Vein endothelial cell (primary cell): ENCODE data around the gene JPH3. TPM values are rescaled to one million over a fixed set of nuclear protein-coding genes. Genes with fewer than 3 reads are reported as not detected.

Source experiments
- total RNA-seq: library from RNA; depleted of rRNA; stranded (reverse); fragments of >200 nt; gene quantifications from 2 replicates; pipeline ENCODE4 v1.2.3, GENCODE V29; 2012

Gene JPH3
- total RNA-seq: 0.48 and 0.65 TPM in 2 replicates

DNA sequence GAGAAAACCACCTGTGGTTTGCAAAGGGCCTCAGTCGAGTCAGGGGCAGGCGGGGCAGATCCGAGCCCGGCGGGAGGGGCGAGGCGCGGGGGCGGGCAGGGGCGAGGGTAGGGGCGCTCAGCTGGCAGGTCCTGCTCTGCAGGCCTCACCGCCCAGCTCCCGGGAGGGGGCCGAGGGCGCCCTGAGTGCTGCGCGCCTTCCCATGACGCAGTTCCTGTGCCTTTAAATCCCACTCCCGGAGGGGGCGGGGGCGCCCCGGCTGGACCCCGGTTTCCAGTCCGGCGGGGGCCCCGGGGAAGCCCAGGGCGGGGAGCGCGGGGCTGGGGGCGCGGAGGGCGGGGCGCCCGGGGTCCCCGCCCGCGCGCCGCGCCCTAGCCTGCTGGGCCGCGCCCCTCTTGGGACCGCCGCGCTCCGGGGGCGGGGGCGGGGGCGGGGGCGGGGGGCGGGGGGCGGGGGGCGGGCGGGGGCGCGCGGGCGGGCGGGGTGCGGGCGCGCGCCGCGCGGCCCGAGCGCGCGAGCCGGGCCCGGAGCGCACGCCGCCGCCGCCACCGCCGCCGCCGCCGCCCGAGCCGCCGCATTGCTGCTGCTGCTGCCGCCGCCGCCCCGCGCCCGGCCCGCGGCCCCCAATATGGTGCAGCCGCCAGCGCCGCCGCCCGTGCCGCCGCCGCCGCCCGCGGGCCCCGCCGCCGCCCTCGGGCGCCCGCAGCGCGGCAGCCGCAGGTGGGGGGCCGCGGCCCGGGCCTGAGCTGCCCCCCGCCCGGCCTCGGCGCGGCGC is at the start of gene JPH3:
JPH3 (plus strand) TSS at position 508 of the 775 bp plus-strand sequence. CDS start 639 bp downstream, outside the sequence.

Other genes with a start within 250 kb of the JPH3 start
- gene FBXO31, start 218.7 kb upstream of the JPH3 start, total RNA-seq: 27.1 and 31.4 TPM in 2 replicates
- gene MAP1LC3B, start 210.2 kb upstream of the JPH3 start, total RNA-seq: 36.6 and 46.9 TPM in 2 replicates
- gene ZCCHC14, start 109.5 kb upstream of the JPH3 start, total RNA-seq: 12.2 and 13.7 TPM in 2 replicates
- 28.4 and 32.1 TPM in 2 replicates for gene KLHDC4, start 163.5 kb downstream of the JPH3 start, total RNA-seq